ENCODE measurements around the gene CKM.
"Not testable (repeated sequence)": the region's sequence is repeated elsewhere in the genome, so short reads cannot be mapped to it uniquely, and the experiment has no call there.

Gene CKM

DNA sequence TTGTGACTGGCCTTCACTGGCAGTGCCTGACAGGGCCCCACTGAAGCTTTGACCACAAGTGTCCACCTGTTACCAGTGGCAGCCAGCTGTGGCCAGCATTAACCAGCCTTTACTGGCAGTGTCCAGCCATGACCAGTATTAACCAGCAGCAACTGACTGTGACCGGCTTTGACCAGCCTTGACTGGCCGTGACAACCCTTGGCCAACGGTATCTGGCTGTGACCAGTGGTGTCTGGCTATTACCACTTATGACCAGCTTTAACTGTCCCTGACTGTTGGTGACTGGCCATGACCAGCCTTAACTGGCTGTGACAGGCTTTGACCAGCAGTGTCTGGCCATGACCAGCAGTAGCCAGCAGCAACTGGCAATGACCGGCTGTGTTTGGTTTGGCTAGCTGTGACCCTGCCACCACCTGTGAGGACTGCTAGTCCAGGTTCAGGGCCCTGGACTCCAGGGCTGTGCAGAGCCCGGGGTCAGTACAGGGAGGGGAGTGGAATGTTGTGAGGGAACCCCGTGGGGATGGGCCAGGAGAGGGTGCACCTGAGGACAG lies 32.2 kb downstream of the CKM start:
- no peak for DNase-seq (ENCODE audit: low read depth)

DNA sequence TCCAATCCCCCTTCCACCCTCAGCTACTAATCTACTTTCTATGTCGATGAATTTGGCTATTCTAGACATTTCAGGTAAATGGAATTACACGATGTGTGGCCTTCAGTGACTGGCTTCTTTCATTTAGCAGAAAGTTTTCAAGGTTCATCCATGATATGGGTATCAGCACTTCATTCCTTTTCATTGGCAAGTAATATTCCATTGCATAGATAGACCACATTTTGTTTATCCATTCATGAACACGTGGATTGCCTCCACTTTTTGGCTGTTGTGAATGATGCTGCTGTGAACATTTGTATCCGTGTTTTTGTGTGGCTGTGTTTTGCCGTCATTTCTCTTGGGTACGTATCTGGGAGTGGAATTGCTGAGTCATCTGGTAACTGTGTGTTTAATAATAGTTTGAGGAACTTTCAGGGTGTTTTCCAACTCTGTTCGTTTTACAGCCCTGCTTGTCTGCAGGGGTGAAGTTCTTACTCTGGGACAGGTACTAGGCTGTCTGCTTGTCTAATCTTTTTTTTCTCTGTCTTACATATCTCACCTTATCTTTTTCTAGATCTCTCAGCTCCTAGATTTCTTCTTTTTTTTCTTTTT lies 39.1 kb downstream of the CKM start:
- DNase-seq (ENCODE audit: low read depth) = no peak

DNA sequence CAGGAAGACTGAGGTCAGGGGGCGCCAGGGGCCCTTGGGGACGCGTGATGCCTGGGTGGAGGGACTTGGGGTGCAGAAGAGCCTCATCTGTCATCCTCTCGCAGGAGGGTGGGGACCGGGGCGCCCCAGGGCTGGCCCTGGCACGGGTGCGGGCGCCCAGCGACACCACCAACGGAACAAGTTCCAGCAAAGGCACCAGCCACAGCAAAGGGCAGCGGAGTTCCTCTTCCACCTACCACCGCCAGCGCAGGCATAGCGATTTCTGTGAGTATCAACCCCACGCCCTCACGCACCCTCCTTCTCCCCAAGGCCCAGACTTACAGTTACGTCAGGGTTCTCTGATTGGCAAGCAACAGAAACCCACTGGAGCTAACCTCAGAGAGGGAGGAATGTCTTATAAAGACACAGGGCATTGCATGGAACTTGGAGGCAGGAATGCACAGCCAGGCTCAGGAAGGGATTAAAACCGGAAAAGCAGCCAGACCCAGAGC lies 42.2 kb downstream of the CKM start:
- no peak for DNase-seq (ENCODE audit: low read depth)

DNA sequence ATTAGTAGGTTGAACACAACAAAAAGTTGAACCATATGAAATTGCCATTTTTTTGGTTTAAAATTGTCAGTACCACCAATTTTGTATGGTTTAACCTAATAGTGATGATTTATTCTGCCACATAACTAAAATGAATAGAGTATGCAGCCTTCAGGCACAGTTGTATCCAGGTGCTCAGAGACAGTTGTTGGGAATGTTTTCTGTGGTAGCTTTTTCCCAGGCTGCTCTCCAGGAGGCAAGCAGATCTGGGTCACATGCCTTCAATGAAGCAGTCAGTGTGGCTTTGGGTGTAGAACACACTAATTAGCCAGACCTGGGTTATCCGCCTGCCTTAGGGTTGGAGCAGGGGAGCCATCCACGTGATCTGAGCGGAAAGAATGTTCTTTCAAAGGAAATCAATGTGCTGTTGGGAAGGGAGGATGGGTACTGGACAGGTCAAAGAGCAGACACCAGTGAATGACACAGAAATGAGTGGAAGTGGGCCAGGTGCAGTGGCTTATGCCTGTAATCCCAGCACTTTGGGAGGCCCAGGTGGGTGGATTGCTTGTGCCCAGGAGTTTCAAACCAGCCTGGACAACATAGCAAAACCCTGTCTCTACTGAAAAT lies 43.0 kb downstream of the CKM start:
- no peak for DNase-seq (ENCODE audit: low read depth)

DNA sequence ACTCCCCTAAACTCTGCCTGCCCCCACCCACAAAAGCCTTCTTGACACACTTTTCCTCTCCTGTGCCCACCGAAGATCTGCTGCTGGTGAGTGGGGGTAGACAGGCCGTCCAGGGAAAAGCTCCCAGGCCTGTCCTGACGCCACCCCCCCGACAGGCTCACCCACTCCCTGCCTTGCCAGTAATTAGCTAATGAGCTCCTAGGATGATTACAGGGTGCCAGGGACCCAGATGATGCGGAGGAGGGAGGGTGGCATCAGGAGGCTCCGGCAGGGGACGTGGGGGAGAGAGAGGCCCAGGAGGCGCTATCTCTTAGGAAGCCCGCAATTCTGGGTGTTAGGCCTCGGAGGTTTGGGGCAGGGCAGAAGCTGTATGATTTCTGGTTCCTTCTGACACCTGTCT lies 44.6 kb downstream of the CKM start:
- DNase-seq (ENCODE audit: low read depth) = no peak

DNA sequence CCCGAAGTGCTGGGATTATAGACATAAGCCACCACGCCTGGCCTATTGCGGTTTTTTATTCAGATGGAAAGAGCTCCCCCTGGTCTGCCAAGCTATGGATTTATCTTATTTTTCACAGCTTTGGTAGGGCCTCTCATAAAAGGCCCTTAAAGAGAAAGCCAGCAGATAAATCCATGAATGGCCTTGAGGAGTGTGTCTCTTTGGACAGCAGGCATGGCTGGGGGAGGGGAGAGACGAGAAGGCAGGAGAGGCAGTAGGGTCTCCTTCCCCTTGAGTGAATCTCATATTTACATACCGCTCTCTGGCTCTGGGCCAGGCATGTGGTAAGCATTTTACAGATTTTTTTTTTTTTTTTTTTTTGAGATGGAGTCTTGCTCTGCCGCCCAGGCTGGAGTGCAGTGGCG lies 46.4 kb downstream of the CKM start:
- DNase-seq (ENCODE audit: low read depth) = no peak

DNA sequence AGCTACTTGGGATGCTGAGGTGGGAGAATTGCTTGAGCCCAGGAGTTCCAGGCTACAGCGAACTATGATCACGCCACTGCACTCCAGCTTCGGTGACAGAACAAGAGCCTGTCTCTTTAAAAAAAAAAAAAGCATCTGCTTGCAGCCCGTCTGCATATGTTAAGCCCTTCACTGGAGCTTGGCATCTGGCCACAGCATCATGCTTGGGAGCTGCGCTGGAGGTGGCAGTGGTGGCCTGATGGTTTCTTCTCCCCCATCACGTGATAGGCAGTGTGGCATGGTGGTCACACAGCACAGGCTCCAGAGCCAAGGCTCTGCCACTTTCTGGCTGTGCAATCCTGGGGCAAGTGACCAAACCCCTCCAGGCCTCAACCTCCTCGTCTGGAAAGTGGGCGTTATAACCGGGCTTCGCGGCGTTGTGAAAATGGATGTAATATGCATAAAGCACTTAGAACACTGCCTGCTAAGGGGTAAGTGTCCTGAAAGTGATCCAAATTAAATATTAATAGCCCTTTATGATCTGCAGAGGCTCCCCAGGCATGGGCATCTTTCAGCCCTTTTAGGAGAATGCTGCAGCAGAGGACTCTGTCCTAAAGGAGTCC lies 47.2 kb downstream of the CKM start:
- no peak for DNase-seq (ENCODE audit: low read depth)

DNA sequence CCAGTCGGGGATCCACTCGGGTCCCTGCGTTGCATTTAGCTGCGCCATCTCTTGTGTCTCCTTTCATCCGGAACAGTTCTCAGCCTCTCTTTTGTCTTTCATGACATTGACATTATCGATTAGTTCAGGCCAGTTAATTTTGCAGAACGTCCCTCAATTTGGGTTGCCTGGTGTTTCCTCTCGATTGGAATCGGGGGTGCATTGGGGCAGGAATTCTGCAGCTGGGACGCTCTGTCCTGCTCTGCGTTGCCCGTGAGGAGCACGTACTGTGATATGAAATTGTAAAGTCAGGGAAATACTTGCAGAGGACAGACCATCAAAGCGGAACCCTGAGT lies 49.2 kb downstream of the CKM start:
- DNase-seq (ENCODE audit: low read depth) = no peak

DNA sequence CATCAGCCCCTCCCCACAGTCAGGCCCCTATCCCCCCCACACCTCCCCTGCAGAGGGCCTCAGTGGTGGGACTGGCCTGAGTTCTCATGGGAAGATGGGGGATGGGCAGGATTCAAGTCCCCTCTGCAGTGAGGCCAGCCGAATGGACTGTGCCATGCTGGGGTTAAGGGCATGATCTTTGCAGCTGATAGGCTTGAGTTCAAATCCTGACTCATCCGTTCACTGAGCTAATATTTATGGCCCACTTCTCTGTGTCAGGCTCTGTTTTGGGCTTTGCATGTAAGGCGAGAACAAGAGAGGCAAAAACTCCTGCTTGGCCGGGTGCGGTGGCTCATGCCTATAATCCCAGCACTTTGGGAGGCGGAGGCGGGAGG lies 51.0 kb downstream of the CKM start:
- DNase-seq (ENCODE audit: low read depth) = no peak

DNA sequence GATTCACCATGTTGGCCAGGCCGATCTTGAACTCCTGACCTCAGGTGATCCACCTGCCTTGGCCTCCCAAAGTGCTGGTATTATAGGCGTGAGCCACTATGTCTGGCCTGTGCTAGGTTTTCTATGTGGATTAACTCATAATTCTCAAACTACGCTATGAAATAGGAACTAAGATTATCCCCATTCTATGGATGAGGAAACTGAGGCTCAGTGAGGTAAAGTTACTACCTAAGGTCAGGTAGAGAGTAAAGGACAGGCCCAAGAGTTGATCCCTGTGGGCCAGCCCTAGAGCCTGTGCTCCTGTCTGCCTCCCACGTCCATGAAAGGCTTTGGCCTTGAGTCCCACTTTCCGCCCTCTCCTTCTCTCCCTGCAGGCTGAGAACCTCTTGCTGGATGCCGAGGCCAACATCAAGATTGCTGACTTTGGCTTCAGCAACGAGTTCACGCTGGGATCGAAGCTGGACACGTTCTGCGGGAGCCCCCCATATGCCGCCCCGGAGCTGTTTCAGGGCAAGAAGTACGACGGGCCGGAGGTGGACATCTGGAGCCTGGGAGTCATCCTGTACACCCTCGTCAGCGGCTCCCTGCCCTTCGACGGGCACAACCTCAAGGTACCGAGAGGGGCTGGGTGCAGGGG lies 51.5 kb downstream of the CKM start:
- DNase-seq (ENCODE audit: low read depth) = no peak

DNA sequence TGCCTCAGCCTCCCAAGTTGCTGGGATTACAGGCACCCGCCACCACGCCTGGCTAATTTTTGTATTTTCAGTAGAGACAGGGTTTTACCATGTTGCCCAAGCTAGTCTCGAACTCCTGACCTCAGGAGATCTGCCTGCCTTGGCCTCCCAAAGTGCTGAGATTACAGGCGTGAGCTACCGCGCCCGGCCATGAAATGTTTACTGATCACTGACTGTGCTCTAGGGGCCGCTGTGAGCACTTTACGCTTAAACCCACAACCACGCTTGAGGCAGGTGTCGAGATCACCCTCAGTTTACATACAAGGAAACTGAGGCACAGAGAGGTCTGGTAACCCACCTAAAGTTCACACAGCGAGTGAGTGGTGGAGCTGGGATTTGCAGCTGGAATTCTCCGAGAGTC lies 52.7 kb downstream of the CKM start:
- not testable (repeated sequence) for DNase-seq (ENCODE audit: low read depth)

DNA sequence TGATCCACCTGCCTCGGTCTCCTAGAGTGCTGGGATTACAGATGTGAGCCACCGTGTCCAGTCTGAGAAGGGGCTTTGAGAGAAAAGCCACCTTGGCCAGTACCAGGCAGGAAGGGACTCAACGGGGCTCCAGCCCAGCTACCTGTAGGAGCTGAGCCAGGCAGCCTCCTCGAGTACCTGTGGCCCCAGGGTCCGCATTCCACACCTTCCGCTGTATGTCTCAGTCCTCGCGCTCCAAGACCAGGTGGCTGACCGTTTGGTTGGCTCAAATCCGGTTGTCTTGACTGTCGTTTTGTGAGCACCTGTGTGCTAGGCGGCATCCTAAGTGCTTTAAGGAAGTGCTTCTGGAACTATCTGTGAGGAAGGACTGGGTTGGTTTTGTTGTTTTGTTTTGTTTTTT lies 55.4 kb downstream of the CKM start:
- DNase-seq (ENCODE audit: low read depth) = no peak

DNA sequence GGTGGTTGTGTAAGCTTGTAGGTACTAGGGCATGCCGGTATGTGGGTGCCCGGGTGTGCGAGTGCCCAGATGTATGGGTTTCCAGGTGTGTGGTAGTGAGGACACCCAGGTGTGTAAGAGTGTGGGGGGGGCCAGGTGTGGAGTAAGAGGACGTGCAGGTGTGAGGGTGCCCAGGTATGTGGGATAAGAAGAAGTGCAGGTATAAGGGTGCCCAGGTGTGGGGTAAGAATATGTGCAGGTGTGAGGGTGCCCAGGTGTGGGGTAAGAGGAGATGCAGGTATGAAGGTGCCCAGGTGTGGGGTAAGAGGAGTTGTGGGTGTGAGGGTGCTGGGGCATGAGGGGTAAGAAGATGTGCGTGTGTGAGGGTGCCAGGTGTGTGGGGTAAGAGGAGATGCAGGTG lies 57.3 kb downstream of the CKM start:
- DNase-seq (ENCODE audit: low read depth) = no peak

DNA sequence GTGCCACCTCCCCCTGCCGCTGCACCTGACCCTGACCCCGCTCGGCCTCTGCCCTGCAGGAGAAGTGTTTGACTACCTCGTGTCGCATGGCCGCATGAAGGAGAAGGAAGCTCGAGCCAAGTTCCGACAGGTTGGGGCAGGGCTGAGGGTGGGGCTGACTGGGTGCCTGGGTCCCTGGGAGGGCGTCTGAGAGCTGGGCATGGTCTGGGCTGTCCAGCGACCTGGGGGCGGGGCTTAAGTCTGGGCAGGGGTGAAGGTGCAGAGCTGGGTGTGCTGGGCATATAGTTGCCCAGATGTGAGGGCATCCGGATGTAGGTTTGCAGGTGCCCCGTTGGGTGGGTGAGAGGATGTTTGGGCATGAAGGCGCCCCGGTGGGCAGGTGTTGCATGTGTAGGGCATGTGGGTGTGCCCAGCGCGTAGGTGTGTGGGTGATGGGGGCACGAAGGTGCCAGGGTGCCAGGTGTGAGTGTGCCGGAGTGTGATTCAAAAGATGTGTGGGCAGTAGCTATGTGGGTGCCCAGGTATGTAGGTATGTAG lies 57.8 kb downstream of the CKM start:
- no peak for DNase-seq (ENCODE audit: low read depth)

DNA sequence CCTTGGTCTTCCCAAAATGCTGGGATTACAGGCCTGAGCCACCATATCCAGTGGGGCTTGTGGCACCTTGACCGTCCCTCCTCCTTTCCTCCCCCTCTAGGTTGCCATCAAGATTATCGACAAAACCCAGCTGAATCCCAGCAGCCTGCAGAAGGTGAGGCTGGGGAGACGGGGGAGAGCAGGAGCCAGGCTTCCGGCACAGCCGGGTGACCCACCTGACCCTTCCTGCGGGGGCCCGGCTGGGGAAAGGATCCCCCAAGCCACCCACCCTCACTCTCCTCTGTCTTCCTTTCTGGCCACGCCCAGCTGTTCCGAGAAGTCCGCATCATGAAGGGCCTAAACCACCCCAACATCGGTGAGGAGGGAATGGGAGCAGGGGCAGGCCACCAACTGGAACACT lies 59.7 kb downstream of the CKM start:
- no peak for DNase-seq (ENCODE audit: low read depth)

DNA sequence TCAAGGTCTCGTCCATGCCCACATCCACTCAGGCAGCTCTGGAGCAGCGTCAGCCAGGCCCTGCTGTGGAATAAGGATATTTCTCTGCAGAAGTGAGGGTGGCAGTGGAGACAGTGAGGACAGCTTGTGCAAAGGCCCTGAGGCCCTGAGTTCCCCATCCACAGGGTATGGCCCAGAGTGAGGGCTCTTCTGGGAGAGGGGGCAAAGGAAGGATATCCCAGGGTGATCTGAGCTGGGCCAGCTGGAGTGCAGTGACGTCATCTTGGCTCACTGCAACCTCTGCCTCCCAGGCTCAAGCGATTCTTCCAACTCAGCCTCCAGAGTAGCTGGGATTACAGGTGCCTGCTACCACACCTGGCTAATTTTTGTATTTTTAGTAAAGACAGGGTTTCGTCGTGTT lies 60.1 kb downstream of the CKM start:
- DNase-seq (ENCODE audit: low read depth) = no peak

DNA sequence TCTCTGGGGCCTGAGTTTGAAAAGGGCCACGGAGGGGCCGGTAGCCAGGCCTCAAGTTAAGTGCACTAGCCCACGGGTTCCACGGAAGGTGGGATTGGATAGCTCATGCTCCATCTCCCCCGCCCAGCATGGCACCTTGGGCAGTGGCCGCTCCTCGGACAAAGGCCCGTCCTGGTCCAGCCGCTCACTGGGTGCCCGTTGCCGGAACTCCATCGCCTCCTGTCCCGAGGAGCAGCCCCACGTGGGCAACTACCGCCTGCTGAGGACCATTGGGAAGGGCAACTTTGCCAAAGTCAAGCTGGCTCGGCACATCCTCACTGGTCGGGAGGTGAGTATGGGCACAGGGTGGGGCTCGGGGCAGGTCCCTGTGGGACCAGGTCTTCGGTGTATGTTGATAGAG lies 63.8 kb downstream of the CKM start:
- DNase-seq (ENCODE audit: low read depth) = no peak

DNA sequence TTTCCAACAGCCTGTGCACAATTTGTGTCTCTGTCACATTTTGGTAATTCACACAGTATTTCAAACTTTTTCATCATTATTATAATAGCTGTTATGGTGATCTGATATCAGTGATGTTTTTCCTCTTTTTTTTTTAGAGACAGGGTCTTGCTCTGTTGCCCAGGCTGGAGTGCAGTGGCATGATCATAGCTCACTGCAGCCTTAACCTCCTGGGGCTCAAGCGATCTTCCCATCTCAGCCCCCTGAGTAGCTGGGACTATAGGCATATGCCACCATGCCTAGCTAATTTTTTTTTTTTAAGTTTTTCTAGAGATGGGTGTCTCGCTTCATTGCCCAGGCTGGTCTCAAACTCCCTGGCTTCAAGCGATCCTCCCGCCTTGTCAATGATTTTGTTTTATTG lies 65.8 kb downstream of the CKM start:
- no peak for DNase-seq (ENCODE audit: low read depth)
